ENCODE data around the gene HSD17B11. TPM values are rescaled to one million over a fixed set of nuclear protein-coding genes. Genes with fewer than 3 reads are reported as not detected.

HSD17B11 gene
- total RNA-seq, 1 donor from 2014 or later = 30.8 TPM

- H3K36me3 Mint-ChIP-seq = peaks cover 24% of the 10 kb centered on the region
- Histone ChIP-seq H3K4me2 (no peak overlapping the region), H3K36me3 (peaks cover 4% of the 10 kb centered on the region), H3K27ac (no peak overlapping the region), H4K20me1 (ENCODE audit: low read depth) (no peaks in the 10 kb centered on the region), H3F3A (ENCODE audit: low read depth) (no peaks in the 10 kb centered on the region), H3K9me3 (ENCODE audit: low read depth) (no peaks in the 10 kb centered on the region), H3K4me3 (no peak overlapping the region), H3K79me2 (ENCODE audit: low read depth) (no peaks in the 10 kb centered on the region), H3K27me3 (no peaks in the 10 kb centered on the region), H2AFZ (replicated peaks) (no peak overlapping the region), H3K9ac (no peak overlapping the region), H3K4me1 (no peaks in the 10 kb centered on the region)
- no peak overlapping the region for H3K27ac Mint-ChIP-seq
- no peak overlapping the region for H3K4me3 Mint-ChIP-seq
- H3K4me1 Mint-ChIP-seq = no peaks in the 10 kb centered on the region
- DNase-seq (ENCODE audit: low spot score) = no peak
- H3K27me3 Mint-ChIP-seq (ENCODE audit: insufficient read depth, low read depth) = no peaks in the 10 kb centered on the region
- TF ChIP-seq EZH2 (IDR thresholded peaks at IDR 0.05) (no peak), CTCF (IDR thresholded peaks at IDR 0.05) (no peak), EZH2phosphoT487 (IDR thresholded peaks at IDR 0.05) (no peak)
- H3K9me3 Mint-ChIP-seq = peaks cover 28% of the 10 kb centered on the region
These were observed 57.7 kb downstream of the HSD17B11 start for GRCh38 chr4:87333267-87333666.

- H3K4me1 Mint-ChIP-seq = no peaks in the 10 kb centered on the region
- H3K27ac ChIP-seq = no peak overlapping the region
- H3K4me3 Mint-ChIP-seq = no peak overlapping the region
- no peaks in the 10 kb centered on the region for H3K9me3 ChIP-seq (ENCODE audit: low read depth)
- H3K4me3 ChIP-seq = no peak overlapping the region
- peaks cover 19% of the 10 kb centered on the region for H3K36me3 Mint-ChIP-seq
- H3K4me2 ChIP-seq = no peak overlapping the region
- no peaks in the 10 kb centered on the region for H4K20me1 ChIP-seq (ENCODE audit: low read depth)
- H3K27me3 ChIP-seq = no peaks in the 10 kb centered on the region
- no peaks in the 10 kb centered on the region for H3K27me3 Mint-ChIP-seq (ENCODE audit: insufficient read depth, low read depth)
- H3K27ac Mint-ChIP-seq = no peak overlapping the region
- no peak for DNase-seq (ENCODE audit: low spot score)
- no peak overlapping the region for H2AFZ ChIP-seq (replicated peaks)
- H3K36me3 ChIP-seq = no peaks in the 10 kb centered on the region
- H3F3A ChIP-seq (ENCODE audit: low read depth) = no peaks in the 10 kb centered on the region
- no peaks in the 10 kb centered on the region for H3K79me2 ChIP-seq (ENCODE audit: low read depth)
- no peaks in the 10 kb centered on the region for H3K4me1 ChIP-seq
- peaks cover 28% of the 10 kb centered on the region for H3K9me3 Mint-ChIP-seq
- TF ChIP-seq EZH2phosphoT487 (IDR thresholded peaks at IDR 0.05) (no peak), CTCF (IDR thresholded peaks at IDR 0.05) (no peak), EZH2 (IDR thresholded peaks at IDR 0.05) (no peak)
- H3K9ac ChIP-seq = no peak overlapping the region
These were observed 60.2 kb downstream of the HSD17B11 start for GRCh38 chr4:87330761-87331160.

GRCh38 chr4:87327136-87327535, 63.9 kb downstream of the HSD17B11 start:
- Histone ChIP-seq H3K27me3 (no peaks in the 10 kb centered on the region), H2AFZ (replicated peaks) (no peak overlapping the region), H3K4me3 (no peak overlapping the region), H3F3A (ENCODE audit: low read depth) (no peaks in the 10 kb centered on the region), H3K36me3 (no peaks in the 10 kb centered on the region), H3K4me2 (no peak overlapping the region), H3K4me1 (no peaks in the 10 kb centered on the region), H4K20me1 (ENCODE audit: low read depth) (no peaks in the 10 kb centered on the region), H3K79me2 (ENCODE audit: low read depth) (no peaks in the 10 kb centered on the region), H3K9me3 (ENCODE audit: low read depth) (no peaks in the 10 kb centered on the region), H3K27ac (no peak overlapping the region), H3K9ac (no peak overlapping the region)
- H3K36me3 Mint-ChIP-seq = peaks cover 2% of the 10 kb centered on the region
- no peaks in the 10 kb centered on the region for H3K4me1 Mint-ChIP-seq
- TF ChIP-seq EZH2 (IDR thresholded peaks at IDR 0.05) = no peak
- TF ChIP-seq EZH2phosphoT487 (IDR thresholded peaks at IDR 0.05) = no peak
- no peak for TF ChIP-seq CTCF (IDR thresholded peaks at IDR 0.05)
- H3K9me3 Mint-ChIP-seq = peaks cover 8% of the 10 kb centered on the region
- no peak overlapping the region for H3K27ac Mint-ChIP-seq
- no peak overlapping the region for H3K4me3 Mint-ChIP-seq
- DNase-seq (ENCODE audit: low spot score) = no peak
- no peaks in the 10 kb centered on the region for H3K27me3 Mint-ChIP-seq (ENCODE audit: insufficient read depth, low read depth)
